ENCODE results near the gene TIGD4.

GRCh38 chr4:152825336-152825735 lies 45.8 kb upstream of the TIGD4 start:
- TF ChIP-seq CTCF (IDR thresholded peaks at IDR 0.05; ENCODE audit: borderline replicate concordance, extremely low read depth, low read length, poor library complexity, severe bottlenecking): no peak
- no peak for TF ChIP-seq EZH2 (IDR thresholded peaks at IDR 0.05; ENCODE audit: borderline replicate concordance, low read depth, low read length, severe bottlenecking)
